ENCODE measurements around the gene CCDC187.

GRCh38 chr9:136284951-136285350 lies 18.9 kb downstream of the CCDC187 start:
- no peak for TF ChIP-seq CTCF (IDR thresholded peaks at IDR 0.05)
- TF ChIP-seq POLR2AphosphoS5 (IDR thresholded peaks at IDR 0.05), result no peak
- TF ChIP-seq POLR2A (IDR thresholded peaks at IDR 0.05), result no peak
- no peak for TF ChIP-seq EP300 (IDR thresholded peaks at IDR 0.05)
